Umbilical cord (tissue), 2 donors: Measurements from ENCODE around the gene TSPAN18. TPM values are rescaled to one million over a fixed set of nuclear protein-coding genes. Genes with fewer than 3 reads are reported as not detected.

ENCODE experiments used
- DNase-seq: peaks from one replicate; pipeline ENCODE4 v3.0.0-alpha.2; 2015; ENCODE audit warnings: low spot score
- total RNA-seq: library from RNA; depleted of rRNA; stranded (reverse); fragments of >200 nt; gene quantifications from one replicate; pipeline ENCODE4 v1.2.3, GENCODE V29; 2014; ENCODE audit warnings: low replicate concordance; ENCODE audit not compliant: insufficient read depth

TSPAN18 gene
- total RNA-seq, 1 donor from 2014 or later, result 20.5 TPM

DNA sequence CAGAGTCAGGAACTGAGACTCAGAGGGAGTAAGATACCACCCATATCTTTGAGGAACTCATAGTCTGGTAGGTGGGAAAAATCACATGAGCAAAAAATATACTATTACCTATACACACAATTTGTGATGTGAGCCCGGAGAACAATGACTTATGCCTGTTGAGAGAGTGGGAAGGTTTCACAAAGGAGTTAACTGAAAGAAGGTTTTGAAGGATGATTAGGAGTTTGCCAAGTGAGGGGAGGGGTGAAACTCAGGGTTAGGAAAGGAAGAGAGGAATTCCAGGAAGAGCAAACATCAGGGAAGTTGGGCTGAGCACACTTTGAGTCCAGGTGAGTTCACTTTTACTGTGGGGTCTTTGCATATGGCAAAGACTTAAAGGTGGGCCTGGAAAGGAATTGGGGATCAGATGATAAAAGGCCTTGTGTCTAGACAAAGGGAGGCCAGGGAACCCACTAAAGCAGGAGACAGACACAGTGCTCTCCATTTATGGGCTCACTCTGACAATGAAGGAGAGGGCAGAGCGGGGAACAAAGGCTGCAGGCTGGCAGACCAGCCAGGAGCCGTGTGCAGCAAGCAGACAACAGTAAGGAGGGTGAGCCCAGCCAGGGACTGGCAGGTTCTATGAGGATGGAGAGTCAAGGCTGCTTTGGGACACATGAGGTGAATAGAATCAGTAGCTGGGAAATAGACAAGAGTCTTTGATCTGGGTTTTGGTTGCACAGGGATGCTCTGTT, 33.1 kb downstream of the TSPAN18 start:
- DNase-seq, result no peak

DNA sequence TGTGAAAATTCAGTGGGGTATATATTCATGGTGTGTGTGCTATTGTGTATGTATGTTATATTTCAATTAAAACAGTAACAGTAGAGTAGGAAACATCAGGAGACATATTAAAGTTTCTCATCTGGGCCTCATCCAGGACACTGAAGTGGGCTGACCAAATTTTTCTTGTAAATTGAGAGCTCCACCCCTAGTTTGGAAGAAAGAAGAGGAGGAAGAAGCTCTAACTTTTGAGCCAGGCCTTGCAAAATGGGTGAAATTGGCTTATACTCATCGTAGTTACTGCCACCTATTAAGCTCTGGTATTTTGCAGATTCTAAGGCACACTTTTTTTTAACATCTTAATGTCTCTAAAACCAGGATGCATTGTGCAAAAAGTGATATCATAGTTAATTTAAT, 33.7 kb downstream of the TSPAN18 start:
- DNase-seq, result peak; percentile 62

DNA sequence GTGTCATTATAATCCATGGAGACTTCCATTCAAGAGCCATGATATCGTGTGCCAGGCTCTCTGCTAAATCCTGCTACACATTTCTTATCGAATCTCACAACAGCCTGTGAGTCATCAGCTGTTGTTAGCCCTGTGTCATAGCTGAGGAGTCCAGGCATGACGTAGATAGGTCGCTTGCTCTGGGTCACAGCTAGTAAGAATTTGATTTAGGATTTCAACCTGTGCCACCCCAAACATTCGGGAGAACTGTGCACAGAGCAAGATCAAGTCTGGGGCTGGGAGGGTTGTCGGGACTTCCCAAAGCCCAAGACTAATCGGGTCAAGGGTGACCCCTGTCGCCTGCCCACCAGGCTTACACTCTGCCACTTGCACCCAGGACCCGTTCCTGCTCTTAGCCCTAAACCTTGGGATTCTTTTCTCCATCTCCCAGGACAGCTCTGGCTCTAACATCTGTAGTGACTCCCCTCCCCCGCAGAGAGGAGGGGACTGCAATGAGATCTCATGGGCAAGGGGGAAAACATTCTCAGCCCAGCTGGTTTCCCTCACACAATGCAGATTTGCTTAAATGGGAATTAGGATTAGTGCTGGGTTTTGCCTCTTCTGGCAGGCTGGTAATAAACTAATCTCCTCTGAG, 34.3 kb downstream of the TSPAN18 start:
- peak; percentile 84 for DNase-seq

DNA sequence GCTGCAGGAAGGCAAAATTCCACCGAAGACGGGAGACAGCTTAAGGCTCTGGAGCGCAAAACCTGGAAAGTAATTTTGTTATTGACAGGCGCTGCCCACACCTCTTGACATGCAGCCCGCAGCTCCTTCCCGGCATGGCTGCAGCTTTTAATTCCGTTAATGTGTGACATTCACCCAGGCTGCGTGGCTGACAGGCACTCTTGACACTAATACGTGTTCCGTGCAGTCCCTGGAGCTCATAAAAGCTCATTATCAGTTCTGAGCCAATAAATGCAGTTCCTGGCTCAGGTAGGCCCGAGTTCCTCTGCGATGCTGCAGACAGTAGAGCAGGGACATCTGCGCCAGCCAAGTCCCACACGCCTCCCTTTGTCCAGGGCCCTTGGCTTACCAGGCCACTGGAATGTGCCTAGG, 34.8 kb downstream of the TSPAN18 start:
- DNase-seq, result no peak

DNA sequence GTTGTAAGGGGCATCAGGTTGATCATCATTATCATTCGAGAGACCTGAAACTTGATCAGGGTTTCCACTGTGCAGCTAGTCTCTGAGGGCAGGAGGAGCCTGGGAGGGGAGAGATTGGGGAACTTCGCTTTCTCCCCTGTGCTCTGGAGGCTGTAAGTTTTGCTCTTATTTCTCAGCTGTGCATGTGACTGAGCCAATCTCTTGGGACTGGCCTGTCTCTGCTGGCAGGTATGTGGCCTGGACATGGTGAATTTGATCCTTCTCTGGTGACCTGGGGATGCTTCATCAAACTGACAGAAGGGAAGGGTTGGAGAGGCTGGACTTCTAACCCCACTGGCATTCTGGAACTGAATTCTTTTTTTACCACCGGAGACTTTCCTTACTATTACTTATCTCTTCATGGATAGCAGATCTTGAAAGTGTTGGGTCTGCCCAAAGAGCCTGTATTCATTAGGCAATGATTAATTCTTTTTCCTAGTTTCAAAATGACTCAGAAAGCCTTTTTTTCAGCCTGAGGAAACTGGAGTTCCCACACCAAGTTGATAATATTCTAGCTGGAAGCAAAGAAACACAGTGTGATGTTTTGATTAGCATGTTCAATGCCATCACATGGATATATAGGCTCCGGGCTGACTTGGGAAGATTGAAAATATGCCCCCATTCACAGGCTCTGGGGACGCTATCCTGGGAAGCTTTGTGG, 36.5 kb downstream of the TSPAN18 start:
- DNase-seq, result peak; percentile 49

DNA sequence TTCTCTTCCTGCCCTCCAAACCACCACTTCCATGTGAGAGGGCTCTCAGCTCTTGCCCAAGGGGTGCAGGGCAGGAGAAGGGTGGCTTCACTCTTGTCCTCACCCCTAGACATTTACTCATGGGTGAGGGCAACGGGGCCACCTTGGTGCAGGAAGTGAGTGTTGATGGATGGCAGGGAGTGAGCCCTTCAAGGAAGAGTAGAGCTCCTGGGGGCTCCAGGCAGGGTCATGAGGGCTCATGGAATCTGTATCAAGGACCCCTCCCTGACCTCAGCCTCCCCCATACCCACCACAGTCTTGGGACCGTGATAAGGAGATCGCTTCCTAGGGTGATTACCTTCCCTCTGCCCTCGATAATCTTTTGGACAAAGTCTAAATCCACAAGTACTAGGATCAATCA, 37.8 kb downstream of the TSPAN18 start:
- DNase-seq, result no peak

DNA sequence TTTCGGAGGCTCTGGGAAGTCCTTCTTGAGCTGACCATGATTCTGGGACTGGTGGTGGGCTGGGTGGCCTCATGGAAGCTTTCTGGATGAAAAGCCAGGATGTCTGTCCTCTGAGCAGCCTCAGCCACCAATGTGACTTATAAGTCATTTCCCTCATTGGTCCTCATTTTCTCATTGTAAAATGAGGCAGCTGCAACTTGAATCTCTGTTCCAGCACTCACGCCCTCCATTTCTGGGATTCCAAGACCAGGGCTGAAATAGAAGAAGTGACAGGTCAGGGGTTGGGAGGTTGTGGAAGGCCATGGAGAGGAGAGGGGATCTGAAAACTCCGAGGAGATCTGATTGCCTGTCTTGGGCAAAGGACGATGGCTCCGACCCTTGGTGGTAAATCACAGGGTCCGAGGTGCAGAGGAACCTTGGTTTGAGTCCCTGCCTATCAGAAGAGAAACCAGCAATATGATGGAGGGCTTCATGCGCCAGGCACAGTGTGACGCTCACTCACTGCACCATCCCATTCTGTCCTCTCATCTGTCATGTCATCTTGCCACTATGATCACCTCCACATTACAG, 38.3 kb downstream of the TSPAN18 start:
- DNase-seq, result no peak

DNA sequence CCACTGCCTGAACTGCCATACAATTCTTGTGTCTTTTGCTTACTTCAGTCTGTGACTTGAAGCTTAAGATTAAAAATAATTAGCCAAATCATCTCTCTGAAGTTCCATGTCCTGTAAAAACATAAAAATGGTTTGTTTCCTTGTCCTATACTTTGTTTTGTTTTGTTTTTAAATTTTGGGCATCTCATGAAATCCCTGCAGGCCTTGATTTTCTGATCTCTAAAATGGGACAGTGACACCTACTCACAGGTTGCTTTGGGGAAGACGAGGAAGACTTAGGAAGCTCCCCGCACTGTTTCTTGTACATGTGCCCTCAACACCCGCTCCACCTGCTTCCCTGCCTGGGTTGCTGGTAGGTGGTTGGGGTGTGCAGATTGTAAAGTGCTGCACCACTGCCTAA, 38.9 kb downstream of the TSPAN18 start:
- no peak for DNase-seq

DNA sequence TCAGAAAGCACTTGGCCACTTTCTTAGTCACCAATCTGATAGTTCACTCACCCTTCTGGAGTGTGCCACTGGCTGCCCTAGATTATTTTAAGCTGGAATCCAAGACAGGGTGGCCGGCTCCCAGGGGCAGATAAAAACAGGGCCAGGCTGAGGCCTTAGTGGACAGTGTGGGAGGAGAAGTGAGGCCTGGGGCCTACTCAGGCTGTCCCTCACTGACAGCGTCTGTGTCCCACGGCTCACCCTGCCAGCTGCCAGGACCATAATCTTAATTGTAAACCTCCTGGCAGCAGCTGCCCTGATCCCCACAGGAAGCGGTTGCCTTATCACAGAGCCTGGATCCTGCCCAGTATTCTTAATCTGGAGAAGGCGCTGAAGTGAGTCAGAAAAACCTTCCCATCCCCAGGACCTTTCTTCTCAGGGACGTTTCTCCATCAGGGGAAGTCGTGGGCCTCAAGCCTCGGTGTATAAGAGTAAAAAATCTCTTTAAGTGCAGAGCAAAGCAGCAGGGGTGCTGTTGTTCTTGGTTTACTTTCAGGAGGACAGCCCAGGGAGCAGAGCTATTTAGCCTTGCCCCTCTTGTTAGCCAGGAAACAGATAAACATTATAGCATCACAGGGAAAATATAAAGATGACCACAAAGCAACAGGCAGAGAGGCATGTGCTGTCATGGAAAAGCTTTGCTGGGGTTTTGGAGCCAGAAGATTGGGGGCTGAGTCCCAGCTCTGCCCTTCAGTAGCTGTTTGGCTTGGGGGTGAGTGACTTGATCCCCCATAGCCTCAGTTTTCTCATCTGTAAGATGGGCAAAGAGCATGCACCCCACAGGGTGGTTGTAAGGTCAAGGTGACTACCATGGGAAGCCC, 39.6 kb downstream of the TSPAN18 start:
- peak; percentile 97 for DNase-seq

DNA sequence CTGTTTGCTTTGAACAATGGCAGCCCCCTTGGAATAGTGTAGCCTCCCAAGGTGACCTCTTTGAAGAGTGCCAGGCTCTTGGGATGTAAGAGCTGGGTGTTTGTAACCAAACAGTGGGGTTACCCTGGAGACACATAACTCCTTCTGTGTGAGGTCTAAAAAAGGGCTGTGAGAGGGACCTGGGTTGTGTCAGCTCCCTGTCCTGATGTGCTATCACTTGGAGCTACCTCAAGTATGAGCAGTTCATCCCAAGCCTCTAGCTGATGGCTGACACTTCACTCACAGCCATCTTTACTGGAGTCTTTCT, 40.2 kb downstream of the TSPAN18 start:
- DNase-seq, result peak; percentile 79

DNA sequence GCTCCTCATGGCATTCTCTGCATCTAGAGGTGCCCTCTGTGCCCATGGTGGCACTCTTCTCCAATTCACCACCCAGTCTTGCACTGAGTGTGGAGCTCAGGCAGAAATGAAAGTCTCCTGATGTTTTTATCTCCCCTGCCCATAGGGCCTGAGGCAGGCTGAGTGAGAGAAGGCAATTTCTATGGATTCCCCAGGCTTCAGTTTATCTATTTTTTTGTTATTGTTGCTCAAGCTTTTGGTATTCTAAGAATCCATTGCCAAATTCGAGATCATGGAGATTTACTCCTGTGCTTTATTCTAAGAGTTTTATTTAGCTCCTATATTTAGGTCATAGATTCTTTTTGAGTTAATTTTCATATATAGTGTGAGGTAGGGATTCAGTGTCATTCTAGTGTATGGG, 40.7 kb downstream of the TSPAN18 start:
- DNase-seq, result no peak

DNA sequence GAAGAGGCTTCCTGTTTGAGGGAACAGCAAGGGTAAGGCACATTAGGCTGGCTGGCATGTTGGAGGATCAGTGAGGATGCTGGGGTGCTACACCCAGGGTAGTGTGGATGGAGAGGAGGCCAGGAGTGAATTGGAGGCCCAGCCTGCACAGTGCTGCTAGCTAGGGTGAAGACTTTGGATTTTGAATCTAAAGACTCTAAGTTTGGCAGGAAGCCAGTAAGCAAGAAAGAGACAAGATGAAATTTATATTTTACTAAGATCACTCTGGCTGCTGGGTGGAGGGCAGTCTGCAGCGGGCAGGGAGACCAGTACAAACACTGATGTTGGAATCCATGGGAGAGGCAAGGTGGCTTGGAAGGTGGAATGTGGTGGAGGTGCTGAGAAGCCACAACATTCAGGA, 43.6 kb downstream of the TSPAN18 start:
- DNase-seq, result peak; percentile 50

DNA sequence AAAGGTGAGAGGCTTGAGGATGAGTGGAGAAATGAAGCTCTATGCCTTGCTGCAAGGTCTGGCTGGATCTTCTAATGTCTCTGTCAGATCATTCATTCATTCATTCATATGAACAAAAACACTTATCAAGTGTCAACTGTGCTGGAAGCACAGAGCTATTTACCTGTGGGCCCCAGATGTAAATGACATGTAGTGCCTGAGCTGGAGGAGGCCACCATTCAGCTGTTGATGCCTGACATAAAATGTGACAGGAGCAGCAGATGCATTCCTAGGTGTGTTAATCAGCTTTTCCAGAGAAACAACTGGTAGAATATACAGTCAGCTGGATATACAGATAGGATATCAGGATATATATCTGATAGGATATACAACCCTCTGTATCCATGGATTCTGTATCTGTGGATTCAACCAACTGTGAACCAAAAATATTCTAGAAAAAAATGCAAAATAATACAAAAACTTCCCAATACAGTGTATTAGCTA, 44.5 kb downstream of the TSPAN18 start:
- no peak for DNase-seq

DNA sequence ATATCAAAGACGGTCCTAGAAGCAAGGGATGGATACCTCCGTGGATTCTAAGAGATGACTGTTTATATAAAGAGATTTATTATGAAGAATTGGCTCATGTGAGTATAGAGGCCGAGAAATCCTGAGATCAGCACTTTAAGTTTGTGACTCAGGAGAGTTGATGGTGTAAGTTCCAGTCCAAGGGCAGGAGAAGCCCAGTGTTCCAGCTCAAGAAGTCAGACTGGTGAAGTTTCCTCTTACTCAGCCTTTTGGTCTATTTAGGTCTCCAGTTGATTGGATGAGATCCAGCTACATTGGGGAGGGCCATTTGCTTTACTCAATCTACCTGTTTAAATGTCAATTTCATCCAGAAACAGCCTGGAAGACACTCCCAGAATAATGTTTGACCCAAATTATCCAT, 45.1 kb downstream of the TSPAN18 start:
- DNase-seq, result no peak

DNA sequence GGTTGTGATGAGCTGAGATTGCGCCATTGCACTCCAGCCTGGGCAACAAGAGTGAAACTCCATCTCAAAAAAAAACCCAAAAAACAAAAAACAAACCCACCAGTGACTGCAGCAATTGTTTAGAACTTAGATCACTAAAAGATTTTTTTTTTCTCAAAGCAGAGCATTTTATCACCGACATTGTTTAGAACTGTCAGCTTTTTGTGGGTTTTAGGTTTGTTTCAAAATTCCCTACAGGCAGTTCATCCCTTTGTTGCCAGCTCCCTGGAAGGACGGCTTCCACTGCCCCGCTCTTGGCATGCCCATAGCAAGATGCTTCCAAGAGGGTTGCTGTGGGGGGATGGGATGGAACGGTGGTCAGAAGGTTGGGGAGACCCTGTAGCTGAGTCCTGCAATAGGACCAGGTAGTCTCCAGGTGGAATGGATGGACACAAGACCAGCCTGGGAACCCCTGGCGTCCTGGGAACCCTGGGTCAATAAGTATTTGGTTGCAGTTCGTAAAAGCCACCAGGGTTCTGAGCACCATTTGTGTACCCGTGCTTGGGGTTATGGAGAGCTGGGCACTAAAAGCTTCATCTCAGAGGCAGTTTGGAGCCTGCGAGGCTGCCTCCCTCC, 46.7 kb downstream of the TSPAN18 start:
- no peak for DNase-seq

DNA sequence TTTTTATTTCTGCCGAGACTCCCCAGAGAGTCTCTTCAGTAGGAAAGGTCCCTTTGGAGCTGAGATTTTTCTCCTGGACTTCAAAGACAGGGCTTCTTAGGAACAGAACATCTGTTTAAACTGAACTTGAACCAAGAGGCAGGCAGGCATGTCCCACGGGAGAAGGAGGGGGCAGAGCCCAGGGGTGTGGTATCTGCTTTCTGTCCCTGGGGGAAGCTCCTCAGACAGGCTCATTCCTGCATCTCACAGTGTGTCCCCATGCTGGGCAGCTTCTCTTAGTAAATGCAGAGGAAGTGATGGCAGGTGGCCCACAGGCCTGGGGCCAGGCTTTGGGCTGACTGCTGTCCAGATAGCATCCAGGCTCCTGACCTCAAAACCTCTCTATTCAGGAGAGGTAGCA, 47.3 kb downstream of the TSPAN18 start:
- DNase-seq, result peak; percentile 76

DNA sequence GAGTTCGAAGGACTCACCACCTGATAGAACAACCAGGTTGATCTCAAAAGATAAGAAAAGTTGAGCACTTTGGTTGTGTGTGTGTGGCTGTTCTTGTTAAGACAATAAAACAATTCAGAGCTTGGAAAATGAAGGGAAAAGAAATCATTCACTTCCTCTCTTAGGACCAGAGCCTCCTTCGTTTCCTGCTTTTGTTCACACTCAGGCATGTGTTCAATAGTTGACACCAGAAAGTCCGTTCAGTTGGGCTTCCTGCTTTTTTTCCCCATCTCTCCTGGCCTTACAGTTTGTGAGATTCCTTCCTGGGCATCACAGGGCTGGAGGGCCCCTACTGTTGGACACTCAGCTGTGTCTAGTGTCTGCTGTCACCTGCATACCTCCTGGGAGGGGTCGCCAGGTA, 48.0 kb downstream of the TSPAN18 start:
- no peak for DNase-seq

DNA sequence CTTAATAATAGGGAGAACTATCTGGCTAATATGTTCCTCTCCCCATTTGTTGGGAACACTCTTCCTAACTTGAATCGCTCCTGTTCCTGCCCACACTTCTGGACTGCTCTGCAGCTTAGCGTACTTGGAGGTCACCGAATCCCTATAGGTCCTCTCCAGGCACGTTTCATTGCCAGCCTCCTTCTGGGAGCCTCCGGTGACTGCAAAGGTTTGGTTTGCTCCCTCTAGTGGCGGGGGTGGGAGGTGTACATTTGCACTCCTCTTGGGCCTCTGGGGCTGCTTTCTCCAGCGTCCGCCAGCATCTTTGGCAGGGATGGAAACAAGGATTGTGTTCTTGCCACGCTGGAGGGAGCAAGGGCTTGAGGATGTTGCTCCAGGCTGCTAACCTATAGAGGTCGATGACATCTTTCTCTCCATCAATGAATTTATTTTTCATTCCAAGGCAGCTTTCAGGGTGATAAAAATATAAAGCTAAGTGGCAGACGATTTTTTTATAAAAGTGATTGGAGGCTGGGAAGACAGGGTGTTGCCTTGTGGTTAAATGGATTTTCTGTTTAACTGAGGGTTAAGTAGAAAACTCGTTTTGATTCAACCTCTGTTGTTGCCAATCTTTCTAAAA, 48.7 kb downstream of the TSPAN18 start:
- DNase-seq, result no peak

DNA sequence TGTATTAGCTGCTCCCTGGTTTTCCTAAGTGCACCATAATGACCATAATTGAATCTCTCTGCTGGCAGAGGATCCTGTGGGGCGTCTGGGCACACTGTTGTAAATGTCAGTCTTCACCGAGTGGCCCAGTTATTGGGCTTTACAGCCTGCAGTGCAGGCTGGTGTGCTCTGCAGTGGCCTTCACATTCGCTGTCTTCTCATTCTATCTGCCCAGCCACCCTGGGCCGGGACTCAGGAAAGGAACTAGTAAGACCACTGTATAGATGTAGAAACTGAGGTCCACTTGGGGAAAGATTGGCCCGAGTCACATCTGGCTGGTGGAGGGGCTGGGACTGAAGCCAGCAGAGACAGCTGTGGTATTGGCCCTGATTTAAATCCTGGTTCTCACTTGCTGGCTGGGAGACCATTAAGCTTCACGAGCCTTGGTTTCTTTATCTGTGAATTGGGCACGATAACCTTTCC, 49.3 kb downstream of the TSPAN18 start:
- no peak for DNase-seq

DNA sequence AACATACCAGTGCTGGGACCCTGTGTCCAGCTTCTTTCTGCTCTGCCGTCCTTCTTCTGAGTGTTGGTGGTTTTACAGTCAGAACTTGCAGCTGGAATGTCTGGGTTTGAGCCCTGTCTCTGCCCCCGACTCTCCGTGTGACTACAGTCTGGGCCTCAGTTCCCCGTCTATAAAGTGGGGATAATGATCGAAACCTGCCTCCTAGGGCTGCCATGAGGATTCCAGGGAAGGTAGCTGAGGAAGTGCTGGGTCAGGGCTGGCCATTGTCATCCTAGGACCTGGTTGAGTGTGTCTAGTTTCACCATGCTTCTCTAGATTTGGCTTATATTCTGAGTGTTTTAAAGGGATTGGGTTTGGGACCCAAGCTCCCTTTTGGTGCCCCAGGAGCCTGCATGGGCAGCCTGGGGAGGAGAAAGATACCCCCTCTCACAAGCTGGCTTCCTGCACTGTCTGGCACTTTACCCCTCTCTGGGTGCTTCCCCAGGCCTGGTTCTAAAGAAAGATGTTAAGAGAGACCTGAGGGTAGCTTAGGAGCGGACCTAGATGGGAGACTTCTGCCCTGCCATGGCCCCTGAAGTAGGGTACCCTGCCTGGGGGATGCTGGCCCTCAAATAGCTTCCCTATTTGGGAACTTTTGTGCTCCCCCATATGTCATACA, 49.9 kb downstream of the TSPAN18 start:
- DNase-seq, result no peak
